PC-9 (cell line): Measurements from ENCODE around the gene SLC9A9. TPM values are rescaled to one million over a fixed set of nuclear protein-coding genes. Genes with fewer than 3 reads are reported as not detected.
"Not testable (repeated sequence)": the region's sequence is repeated elsewhere in the genome, so short reads cannot be mapped to it uniquely, and the experiment has no call there.

ENCODE experiments used
- BruUV-seq: library from RNA; stranded (reverse); fragments of 400-500 nt; replicated peaks from 2 replicates; lab custom pipeline; 2021; lab: Mats Ljungman, UMichigan
- CTCF ChIA-PET: fragments of 300-600 bp; sonication (Branson Sonifier 250); formaldehyde crosslinking; loops from one replicate; lab custom pipeline; 2022; ENCODE audit warnings: antibody characterized with exemption; lab: Charles Lee
- POLR2A ChIA-PET: fragments of 300-600 bp; sonication (Branson Sonifier 250); formaldehyde crosslinking; loops from one replicate; lab custom pipeline; 2022; ENCODE audit warnings: antibody characterized with exemption; ENCODE audit not compliant: unreplicated experiment; lab: Charles Lee
- DNase-seq, 2 experiments: peaks; one replicate each; pipeline versions ENCODE4 v3.0.0 to v3.0.0-alpha.2; 2015 to 2022; ENCODE audit warnings: mixed read lengths in 1 of 2
- H2AFZ ChIP-seq: fragments of 200-600 bp; sonication (generic); 2 replicates; pipeline ENCODE4 v1.8.1; 2017; ENCODE audit warnings: antibody characterized with exemption
- H3F3A ChIP-seq: fragments of 200-600 bp; sonication (generic); 2 replicates; pipeline ENCODE4 v1.8.1; 2017; ENCODE audit warnings: antibody characterized with exemption, mild to moderate bottlenecking, low read depth; ENCODE audit not compliant: insufficient read depth
- H3K27ac ChIP-seq: fragments of 200-600 bp; sonication (generic); 2 replicates; pipeline ENCODE4 v1.6.1; 2016; ENCODE audit warnings: mixed run types
- H3K27me3 ChIP-seq: fragments of 200-600 bp; sonication (generic); 2 replicates; pipeline ENCODE4 v1.6.1; 2016; ENCODE audit warnings: low read depth, mixed run types; ENCODE audit not compliant: insufficient read depth
- H3K36me3 ChIP-seq: fragments of 200-600 bp; sonication (generic); 2 replicates; pipeline ENCODE4 v1.6.1; 2016; ENCODE audit warnings: low read depth, mixed run types
- H3K4me1 ChIP-seq: fragments of 200-600 bp; sonication (generic); replicated peaks from 2 replicates; pipeline ENCODE4 v1.6.1; 2016; ENCODE audit warnings: mixed run types; ENCODE audit not compliant: insufficient read depth
- H3K4me2 ChIP-seq: fragments of 200-600 bp; sonication (generic); 2 replicates; pipeline ENCODE4 v1.6.1; 2017; ENCODE audit warnings: mixed run types
- H3K4me3 ChIP-seq: fragments of 200-600 bp; sonication (generic); 2 replicates; pipeline ENCODE4 v1.6.1; 2016; ENCODE audit warnings: mixed run types
- H3K79me2 ChIP-seq: fragments of 200-600 bp; sonication (generic); 2 replicates; pipeline ENCODE4 v1.6.1; 2017; ENCODE audit warnings: low read depth, mixed run types
- H3K9me2 ChIP-seq: fragments of 200-600 bp; sonication (generic); 2 replicates; pipeline ENCODE4 v1.8.1; 2017; ENCODE audit warnings: mild to moderate bottlenecking; ENCODE audit not compliant: insufficient read depth
- H3K9me3 ChIP-seq: fragments of 200-600 bp; sonication (generic); 2 replicates; pipeline ENCODE4 v1.8.1; 2016; ENCODE audit warnings: low read depth; ENCODE audit not compliant: insufficient read depth
- H4K20me1 ChIP-seq: fragments of 200-600 bp; sonication (generic); 2 replicates; pipeline ENCODE4 v1.8.1; 2017; ENCODE audit not compliant: insufficient read depth
- CTCF ChIP-seq: fragments of 200-600 bp; sonication (generic); conservative IDR thresholded peaks from 2 replicates; pipeline ENCODE4 v1.6.1; 2017; ENCODE audit warnings: mixed run types, antibody characterized with exemption, mild to moderate bottlenecking, moderate library complexity
- EZH2 ChIP-seq: fragments of 200-600 bp; sonication (generic); IDR thresholded peaks from 2 replicates; pipeline ENCODE4 v1.8.0; 2017; ENCODE audit warnings: antibody characterized with exemption, low read depth
- intact Hi-C: fragments of 100-400 bp; cut with micrococcal nuclease; formaldehyde crosslinking; loops from one replicate; pipeline ENCODE4 v1.10.0; 2022; ENCODE audit not compliant: unreplicated experiment
- total RNA-seq: library from RNA; stranded (reverse); gene quantifications from 2 replicates; pipeline ENCODE4 v1.2.3, GENCODE V29; 2021

Gene SLC9A9
- total RNA-seq, 1 experiment from 2014 or later = 1.7 TPM

- POLR2A ChIA-PET = interaction anchor here (0.6 kb wide), 1 partner anchor 1202 kb away, joined by 3 read pairs; no protein-coding TSS in a partner anchor
- CTCF ChIA-PET = no interaction called here
- Histone ChIP-seq H3K36me3 (no peaks in the 10 kb centered on the region), H3K4me1 (no peaks in the 10 kb centered on the region), H3F3A (no peaks in the 10 kb centered on the region), H3K79me2 (no peaks in the 10 kb centered on the region), H2AFZ (no peak overlapping the region), H3K9me2 (no peaks in the 10 kb centered on the region), H4K20me1 (no peaks in the 10 kb centered on the region), H3K4me3 (no peak overlapping the region), H3K4me2 (no peak overlapping the region), H3K27ac (no peak overlapping the region), H3K27me3 (no peaks in the 10 kb centered on the region), H3K9me3 (no peaks in the 10 kb centered on the region)
- intact Hi-C loops = no loop called here
- no peak for DNase-seq
- BruUV-seq = no TSS peak
- TF ChIP-seq EZH2 = no peak
- no peak for TF ChIP-seq CTCF
Measured at GRCh38 chr3:143437405-143437804, 410.9 kb downstream of the SLC9A9 start.

- Histone ChIP-seq H3K4me3 (no peak overlapping the region), H3K9me3 (no peaks in the 10 kb centered on the region), H3K27ac (no peak overlapping the region), H3K4me2 (no peak overlapping the region), H3F3A (no peaks in the 10 kb centered on the region), H4K20me1 (no peaks in the 10 kb centered on the region), H3K36me3 (no peaks in the 10 kb centered on the region), H3K4me1 (no peaks in the 10 kb centered on the region), H2AFZ (no peak overlapping the region), H3K9me2 (no peaks in the 10 kb centered on the region), H3K79me2 (no peaks in the 10 kb centered on the region), H3K27me3 (no peaks in the 10 kb centered on the region)
- DNase-seq = no peak
- intact Hi-C loops = no loop called here
- ChIA-PET POLR2A (no interaction called here), CTCF (no interaction called here)
- TF ChIP-seq CTCF (no peak), EZH2 (no peak)
- no TSS peak for BruUV-seq
Measured at GRCh38 chr3:143436231-143436930, 411.9 kb downstream of the SLC9A9 start.

GRCh38 chr3:143433787-143434378 is 414.4 kb downstream of the SLC9A9 start:
- Histone ChIP-seq H3K27ac (no peak overlapping the region), H4K20me1 (no peaks in the 10 kb centered on the region), H3F3A (0 out of 2 replicates have a peak, but pooled peaks cover 5% of the 10 kb centered on the region), H3K36me3 (no peaks in the 10 kb centered on the region), H3K9me2 (no peaks in the 10 kb centered on the region; the same call in 1 of the 2 replicates), H3K9me3 (no peaks in the 10 kb centered on the region), H3K79me2 (no peaks in the 10 kb centered on the region), H3K4me1 (peaks cover 11% of the 10 kb centered on the region; the same call in 1 of the 2 replicates), H3K4me2 (no peak overlapping the region), H3K4me3 (no peak overlapping the region), H3K27me3 (no peaks in the 10 kb centered on the region), H2AFZ (no peak overlapping the region)
- POLR2A ChIA-PET = no interaction called here
- DNase-seq = no peak
- CTCF ChIA-PET = no interaction called here
- TF ChIP-seq CTCF (peak; percentile 65), EZH2 (no peak)
- intact Hi-C loops = no loop called here
- BruUV-seq = no TSS peak

- H3F3A ChIP-seq, intact Hi-C loops, BruUV-seq: not testable (repeated sequence)
Measured at GRCh38 chr3:143431298-143431697, 417.0 kb downstream of the SLC9A9 start.

More at GRCh38 chr3:143431298-143431697, 417.0 kb downstream of the SLC9A9 start:
- H3K4me2 ChIP-seq, H3K79me2 ChIP-seq, H3K9me3 ChIP-seq, H3K9me2 ChIP-seq, H2AFZ ChIP-seq, H3K4me3 ChIP-seq, H3K27me3 ChIP-seq, H4K20me1 ChIP-seq, H3K36me3 ChIP-seq, POLR2A ChIA-PET, DNase-seq, H3K27ac ChIP-seq: not testable (repeated sequence)
- peaks cover 11% of the 10 kb centered on the region; the same call in 1 of the 2 replicates for H3K4me1 ChIP-seq
- CTCF ChIA-PET = interaction anchor here (0.6 kb wide), 1 partner anchor 94 kb away, joined by 3 read pairs; no protein-coding TSS in a partner anchor
